Effector memory CD8-positive, alpha-beta T cell (primary cell): ENCODE data around the gene SZT2.
"Not testable (repeated sequence)": the region's sequence is repeated elsewhere in the genome, so short reads cannot be mapped to it uniquely, and the experiment has no call there.

ENCODE experiments used
- ATAC-seq: fragments of 150-1000 bp; cut with Tn5 transposase; replicated peaks from 2 replicates; pipeline ENCODE4 v1.10.0; 2021; ENCODE audit warnings: mild to moderate bottlenecking, moderate library complexity
- DNase-seq, 3 experiments: peaks; one replicate each; pipeline ENCODE4 v3.0.0; 2021
- H3K27ac Mint-ChIP-seq, 2 donors: one replicate each; pipeline ENCODE4 v1.8.0; 2022; ENCODE audit warnings: mild to moderate bottlenecking in 2 of 2, mixed read lengths in 2 of 2, moderate library complexity in 2 of 2
- H3K27me3 Mint-ChIP-seq, 2 donors: one replicate each; pipeline ENCODE4 v1.8.0; 2022; ENCODE audit warnings: mixed read lengths in 2 of 2
- H3K36me3 Mint-ChIP-seq: one replicate; pipeline ENCODE4 v1.8.0; 2022; ENCODE audit warnings: mild to moderate bottlenecking, moderate library complexity, mixed read lengths; ENCODE audit not compliant: insufficient read depth
- H3K4me1 Mint-ChIP-seq, 2 donors: one replicate each; pipeline ENCODE4 v1.8.0; 2022; ENCODE audit warnings: low read depth in 2 of 2, mixed read lengths in 2 of 2
- H3K4me3 Mint-ChIP-seq, 2 donors: one replicate each; pipeline ENCODE4 v1.8.0; 2022; ENCODE audit warnings: mild to moderate bottlenecking in 2 of 2, mixed read lengths in 2 of 2, moderate library complexity in 2 of 2
- H3K9me3 Mint-ChIP-seq, 2 donors: one replicate each; pipeline ENCODE4 v1.8.0; 2022; ENCODE audit warnings: mixed read lengths in 2 of 2

The SZT2 gene

DNA sequence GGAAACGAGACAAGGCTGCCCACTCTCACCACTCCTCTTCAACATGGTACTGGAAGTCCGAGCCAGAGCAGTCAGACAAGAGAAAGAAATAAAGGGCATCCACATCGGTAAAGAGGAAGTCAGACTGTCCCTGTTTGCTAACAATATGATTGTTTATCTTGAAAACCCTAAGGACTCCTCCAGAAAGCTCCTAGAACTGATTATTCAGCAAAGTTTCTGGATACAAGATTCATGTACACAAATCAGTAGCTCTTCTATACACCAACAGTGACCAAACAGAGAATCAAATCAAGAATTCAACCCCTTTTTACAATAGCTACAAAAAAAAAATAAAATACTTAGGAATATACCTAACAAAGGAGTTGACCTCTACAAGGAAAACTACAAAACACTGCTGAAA lies 68.7 kb downstream of the SZT2 start:
- H3K27ac Mint-ChIP-seq = not testable (repeated sequence)
- H3K4me1 Mint-ChIP-seq = peaks cover 5 to 15% of the 10 kb centered on the region in 2 donors

DNA sequence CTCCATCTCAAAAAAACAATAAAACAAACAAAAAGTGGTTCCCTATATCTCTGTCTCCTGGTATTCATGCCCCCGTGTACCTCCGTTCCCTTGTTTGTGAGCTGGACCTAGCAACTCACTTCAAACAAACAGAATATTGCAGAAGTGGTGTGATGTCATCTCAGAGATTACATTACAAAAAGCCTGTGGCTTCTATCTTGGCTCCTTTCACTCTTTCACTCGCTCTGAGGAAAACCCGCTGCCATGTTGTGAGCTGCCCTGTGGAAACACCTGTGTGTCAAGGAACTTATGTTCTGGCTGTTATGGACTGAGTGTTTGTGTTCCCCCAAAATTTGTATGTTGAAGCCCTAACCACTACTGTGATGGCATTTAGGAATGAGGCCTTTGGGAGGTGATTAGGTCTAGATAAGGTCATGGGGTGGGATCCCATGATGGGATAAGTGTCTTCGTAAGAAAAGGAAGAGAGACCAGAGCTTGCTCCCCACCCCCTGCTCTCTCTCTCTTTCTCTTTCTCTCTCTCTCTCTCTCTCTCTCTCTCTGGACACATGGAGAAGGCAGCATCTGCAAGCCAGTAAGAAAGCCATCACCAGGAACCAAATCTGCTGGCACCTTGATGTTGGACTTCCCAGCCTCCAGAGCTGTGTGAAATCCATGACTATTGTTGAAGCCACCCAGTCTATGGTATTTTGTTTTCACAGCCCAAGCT lies 71.4 kb downstream of the SZT2 start:
- no peak overlapping the region for H3K4me3 Mint-ChIP-seq
- H3K4me1 Mint-ChIP-seq = peaks cover 0 to 5% of the 10 kb centered on the region in 2 donors
- H3K27ac Mint-ChIP-seq = no peak overlapping the region
- H3K27me3 Mint-ChIP-seq = peaks cover 29 to 40% of the 10 kb centered on the region in 2 donors
- no peaks in the 10 kb centered on the region for H3K36me3 Mint-ChIP-seq
- ATAC-seq (no peak), DNase-seq (no peak)
- no peaks in the 10 kb centered on the region for H3K9me3 Mint-ChIP-seq

More for the DNA sequence above, 68.7 kb downstream of the SZT2 start:
- Mint-ChIP-seq H3K27me3 (peaks cover 40 to 50% of the 10 kb centered on the region in 2 donors), H3K36me3 (peaks cover 11% of the 10 kb centered on the region)
- H3K4me3 Mint-ChIP-seq, DNase-seq, ATAC-seq, H3K9me3 Mint-ChIP-seq: not testable (repeated sequence)

DNA sequence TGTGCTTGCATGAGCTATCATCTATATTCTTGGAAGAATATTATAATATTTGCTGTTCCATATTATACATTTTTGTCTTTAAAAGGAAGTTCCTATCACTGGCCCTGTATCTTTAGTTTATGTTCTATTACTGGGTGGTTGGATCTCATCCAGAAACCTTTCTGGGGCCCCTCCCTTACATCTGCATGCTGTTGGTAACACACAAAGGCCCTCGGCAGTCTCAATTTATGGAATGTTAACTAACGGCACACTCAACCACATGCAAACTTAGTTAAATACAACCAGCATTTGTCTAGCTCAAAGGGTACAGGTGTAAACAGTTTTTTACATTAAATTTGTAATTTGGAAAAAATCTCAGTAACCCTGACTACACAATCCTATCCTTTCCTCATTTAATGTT lies 73.8 kb downstream of the SZT2 start:
- ATAC-seq = no peak
- no peak overlapping the region for H3K4me3 Mint-ChIP-seq
- H3K27ac Mint-ChIP-seq = no peak overlapping the region
- peaks cover 4 to 5% of the 10 kb centered on the region in 2 donors for H3K4me1 Mint-ChIP-seq
- no peak for DNase-seq
- peaks cover 11 to 16% of the 10 kb centered on the region in 2 donors for H3K27me3 Mint-ChIP-seq
- no peaks in the 10 kb centered on the region for H3K9me3 Mint-ChIP-seq
- H3K36me3 Mint-ChIP-seq = no peaks in the 10 kb centered on the region

DNA sequence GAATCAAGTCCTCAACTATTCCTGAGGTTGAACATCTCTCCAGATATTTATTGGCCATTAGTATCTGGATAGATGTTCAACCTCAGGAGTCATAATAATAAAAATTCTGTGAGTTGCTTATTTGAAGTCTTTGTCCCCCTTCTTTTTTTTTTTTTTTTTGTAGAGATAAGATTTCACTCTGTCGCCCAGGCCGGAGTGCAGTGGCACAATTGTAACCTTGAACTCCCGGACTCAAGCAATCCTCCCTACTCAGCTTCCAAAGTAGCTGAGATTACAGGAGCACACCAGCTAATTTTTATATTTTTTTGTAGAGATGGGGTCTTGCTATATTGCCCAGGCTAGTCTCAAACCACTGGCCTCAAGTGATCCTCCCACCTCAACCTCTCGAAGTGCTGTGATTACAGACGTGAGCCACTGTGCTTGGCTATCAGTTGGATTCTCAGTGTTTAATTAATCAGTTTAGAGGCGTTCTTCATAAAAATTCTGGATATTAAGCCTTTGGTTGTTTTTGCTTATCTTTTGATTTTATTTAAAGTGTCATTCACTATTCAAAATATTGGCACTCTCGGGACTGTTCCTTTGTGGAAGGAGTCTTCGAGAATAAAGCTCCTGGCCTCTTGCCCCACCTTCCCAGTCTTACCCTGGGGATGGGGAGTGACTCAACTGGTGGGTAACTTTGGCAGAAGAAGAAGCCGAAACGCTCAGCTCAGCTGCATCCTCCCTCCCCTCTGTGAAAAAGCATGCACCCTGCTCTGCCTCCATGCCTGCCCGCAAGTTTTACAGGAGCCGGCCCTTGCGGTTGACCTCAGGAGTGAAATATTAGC lies 75.2 kb downstream of the SZT2 start:
- Mint-ChIP-seq H3K27ac (no peak overlapping the region), H3K4me3 (no peak overlapping the region), H3K36me3 (no peaks in the 10 kb centered on the region), H3K27me3 (peaks cover 2 to 6% of the 10 kb centered on the region in 2 donors), H3K4me1 (peaks cover 4 to 5% of the 10 kb centered on the region in 2 donors), H3K9me3 (no peaks in the 10 kb centered on the region)
- ATAC-seq (no peak), DNase-seq (no peak)

DNA sequence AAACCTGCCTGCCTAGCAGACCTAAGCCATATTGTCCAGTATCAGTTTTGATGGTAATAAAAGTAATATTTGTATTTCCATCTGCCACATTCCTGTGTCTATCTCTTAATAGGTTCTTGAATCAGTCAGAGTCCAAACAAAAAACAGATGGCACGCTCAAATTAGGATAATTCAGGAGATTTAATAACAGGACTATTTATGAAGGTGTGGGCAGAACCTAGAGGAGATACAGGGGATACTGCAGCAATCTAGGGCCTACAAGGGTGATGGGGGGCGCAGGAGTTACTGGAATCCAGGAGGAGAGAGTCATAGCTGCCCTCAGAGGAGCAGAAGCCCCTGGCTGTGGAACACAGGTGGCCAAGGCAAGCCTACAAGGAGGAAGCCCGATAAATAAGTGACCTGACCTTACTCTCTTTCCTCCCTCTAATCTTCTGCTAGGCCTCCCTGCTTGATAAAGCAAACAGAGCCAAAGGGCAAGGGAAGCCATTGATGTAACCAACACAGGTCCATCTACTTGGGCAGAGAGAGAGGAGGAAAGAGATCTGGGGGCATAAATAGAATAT lies 75.9 kb downstream of the SZT2 start:
- Mint-ChIP-seq H3K9me3 (no peaks in the 10 kb centered on the region), H3K27me3 (peaks cover 0 to 6% of the 10 kb centered on the region in 2 donors), H3K4me1 (peaks cover 4 to 5% of the 10 kb centered on the region in 2 donors), H3K4me3 (no peak overlapping the region), H3K27ac (no peak overlapping the region), H3K36me3 (no peaks in the 10 kb centered on the region)
- DNase-seq (no peak), ATAC-seq (no peak)

DNA sequence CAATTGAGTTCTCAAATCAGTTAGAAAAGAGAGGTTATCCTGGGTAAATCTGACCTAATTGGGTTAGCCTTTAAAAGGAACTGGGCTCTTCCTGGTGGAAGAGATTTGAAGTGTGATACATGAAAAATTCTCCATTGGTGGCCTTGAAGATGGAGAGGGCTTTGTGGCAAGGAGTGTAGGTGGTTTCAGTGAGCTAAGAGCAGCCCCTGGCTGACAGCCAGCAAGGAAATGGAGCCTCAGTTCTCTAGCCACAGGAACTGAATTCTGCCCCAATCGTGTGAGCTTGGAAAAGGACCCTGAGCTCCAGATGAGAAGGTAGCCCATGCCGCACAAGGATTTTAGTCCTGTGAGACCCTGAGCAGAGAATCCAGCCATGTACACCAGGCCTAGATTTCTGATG lies 76.7 kb downstream of the SZT2 start:
- H3K4me1 Mint-ChIP-seq = peaks cover 2 to 4% of the 10 kb centered on the region in 2 donors
- ATAC-seq (no peak), DNase-seq (no peak)
- no peak overlapping the region for H3K4me3 Mint-ChIP-seq
- no peaks in the 10 kb centered on the region for H3K36me3 Mint-ChIP-seq
- H3K9me3 Mint-ChIP-seq = no peaks in the 10 kb centered on the region
- H3K27me3 Mint-ChIP-seq = peaks cover 0 to 6% of the 10 kb centered on the region in 2 donors
- H3K27ac Mint-ChIP-seq = peak overlapping the region in 1 of 2 donors; percentile 78

DNA sequence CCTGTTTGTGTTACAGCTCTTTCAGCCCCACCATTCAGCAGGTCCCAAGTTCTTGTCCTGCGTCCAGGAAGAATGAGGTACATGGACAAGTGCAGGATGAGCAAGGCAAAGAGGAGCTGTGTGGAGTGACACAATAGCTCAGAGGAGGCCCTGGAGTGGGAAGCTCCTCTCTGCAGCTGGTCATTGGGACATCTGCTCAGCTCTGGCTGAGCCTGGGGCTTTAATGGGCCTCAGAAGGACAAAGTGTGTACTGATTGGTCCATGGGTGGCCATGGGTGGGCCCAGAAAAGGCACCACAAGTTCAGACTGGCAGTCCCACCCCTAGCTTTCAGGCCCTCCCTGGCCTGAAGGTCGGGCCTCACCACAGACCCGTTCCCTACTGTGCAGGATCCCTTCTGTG lies 78.7 kb downstream of the SZT2 start:
- peaks cover 0 to 4% of the 10 kb centered on the region in 2 donors for H3K4me1 Mint-ChIP-seq
- H3K36me3 Mint-ChIP-seq = no peaks in the 10 kb centered on the region
- H3K9me3 Mint-ChIP-seq = no peaks in the 10 kb centered on the region
- H3K27ac Mint-ChIP-seq = no peak overlapping the region
- no peak for DNase-seq
- H3K27me3 Mint-ChIP-seq = peaks cover 0 to 7% of the 10 kb centered on the region in 2 donors
- H3K4me3 Mint-ChIP-seq = no peak overlapping the region
- ATAC-seq = no peak

DNA sequence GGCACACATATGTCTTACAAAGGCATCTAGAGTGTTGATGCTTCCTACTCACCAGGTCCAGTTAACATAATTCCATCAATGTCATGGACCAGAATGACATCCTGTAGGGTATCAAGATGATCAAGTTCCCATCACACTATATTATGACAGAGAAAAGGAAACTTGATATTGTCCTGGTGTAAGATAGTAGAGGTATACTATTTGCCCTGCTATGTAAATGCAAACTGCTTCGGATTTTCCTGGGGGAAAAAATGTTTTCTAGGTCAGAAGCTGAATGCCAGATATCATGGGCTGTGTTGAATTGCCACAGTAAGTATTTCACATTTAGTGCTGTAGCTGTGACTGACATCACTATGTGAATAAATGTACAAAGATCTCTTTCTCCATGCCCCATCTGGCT lies 80.2 kb downstream of the SZT2 start:
- Mint-ChIP-seq H3K27me3 (peaks cover 0 to 7% of the 10 kb centered on the region in 2 donors), H3K9me3 (no peaks in the 10 kb centered on the region), H3K4me3 (no peak overlapping the region), H3K27ac (no peak overlapping the region), H3K36me3 (no peaks in the 10 kb centered on the region), H3K4me1 (peaks cover 0 to 4% of the 10 kb centered on the region in 2 donors)
- ATAC-seq = no peak
- DNase-seq = no peak

DNA sequence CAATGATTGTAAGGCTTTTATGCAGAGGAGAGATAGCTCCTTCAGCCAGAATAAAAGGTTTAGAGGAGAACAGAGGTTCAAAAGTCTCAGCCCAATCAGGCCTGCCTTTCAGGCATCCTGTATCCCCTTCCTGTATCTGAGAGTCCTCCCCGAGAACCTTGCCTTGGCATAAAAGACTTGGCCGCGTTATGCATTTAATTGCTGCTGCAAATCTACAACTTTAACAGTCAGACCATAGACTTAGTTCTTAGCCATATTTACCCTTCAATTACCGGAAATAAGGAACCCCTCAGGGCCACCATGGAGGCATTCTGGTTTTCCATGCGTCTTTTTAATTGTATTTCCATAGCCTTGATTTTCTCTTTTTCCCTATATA lies 82.4 kb downstream of the SZT2 start:
- no peaks in the 10 kb centered on the region for H3K9me3 Mint-ChIP-seq
- no peak for DNase-seq
- ATAC-seq = no peak
- peaks cover 0 to 14% of the 10 kb centered on the region in 2 donors for H3K27me3 Mint-ChIP-seq
- no peaks in the 10 kb centered on the region for H3K36me3 Mint-ChIP-seq
- no peak overlapping the region for H3K27ac Mint-ChIP-seq
- H3K4me3 Mint-ChIP-seq = no peak overlapping the region
- H3K4me1 Mint-ChIP-seq = no peaks in the 10 kb centered on the region

DNA sequence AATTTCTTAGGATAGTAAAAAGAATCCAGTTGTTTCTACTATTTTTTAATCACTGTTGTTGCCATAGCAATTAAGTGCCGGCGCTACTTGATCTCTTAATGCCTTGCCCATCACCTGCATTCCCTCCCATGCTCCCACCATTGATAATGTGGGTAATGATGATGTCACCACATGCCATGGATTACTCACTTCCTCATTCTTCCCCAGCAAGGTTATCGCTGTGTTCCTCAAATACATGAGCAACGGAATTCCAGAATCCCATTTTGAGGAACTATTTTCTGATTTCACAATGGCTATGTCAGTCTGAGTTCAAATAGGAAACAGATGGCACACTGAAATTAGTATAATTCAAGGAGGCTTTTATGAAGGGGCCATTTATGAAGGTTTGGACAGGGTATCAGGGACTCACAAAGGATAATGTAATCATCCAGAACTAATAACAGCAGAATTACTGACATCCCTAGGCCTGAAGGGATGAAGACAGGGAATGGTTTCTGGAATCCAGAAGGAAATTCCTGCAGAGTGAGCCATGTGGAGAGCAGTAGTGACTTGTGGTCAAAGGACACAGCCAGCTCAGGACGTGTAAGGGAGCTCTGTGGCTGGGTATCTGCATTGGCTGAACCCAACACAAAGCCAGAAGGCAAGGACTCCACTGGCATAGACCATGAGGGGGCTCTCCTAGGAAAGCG lies 82.9 kb downstream of the SZT2 start:
- H3K27ac Mint-ChIP-seq, H3K9me3 Mint-ChIP-seq, H3K4me1 Mint-ChIP-seq, H3K36me3 Mint-ChIP-seq, ATAC-seq, DNase-seq, H3K4me3 Mint-ChIP-seq: not testable (repeated sequence)
- H3K27me3 Mint-ChIP-seq = peaks cover 0 to 16% of the 10 kb centered on the region in 2 donors

DNA sequence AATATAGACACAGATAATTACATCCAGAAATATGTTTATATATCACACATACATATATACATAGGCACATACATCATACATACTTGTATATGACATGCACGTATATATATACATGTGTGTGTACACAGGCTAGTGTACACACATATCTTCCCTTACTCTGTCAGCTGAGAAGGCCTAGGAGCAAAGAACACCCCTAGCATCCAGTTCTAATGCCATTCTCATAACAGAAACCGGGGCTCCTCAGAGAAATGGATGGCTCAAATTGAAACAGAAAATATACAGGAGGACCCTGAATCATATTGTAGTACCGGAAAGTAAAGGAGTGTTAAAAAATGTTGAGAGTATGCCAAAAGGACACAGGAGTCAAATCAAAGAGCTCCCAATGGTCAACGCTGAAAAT lies 83.8 kb downstream of the SZT2 start:
- H3K9me3 Mint-ChIP-seq = no peaks in the 10 kb centered on the region
- H3K27me3 Mint-ChIP-seq = peaks cover 0 to 16% of the 10 kb centered on the region in 2 donors
- no peaks in the 10 kb centered on the region for H3K36me3 Mint-ChIP-seq
- DNase-seq = no peak
- no peak overlapping the region for H3K4me3 Mint-ChIP-seq
- ATAC-seq = no peak
- no peak overlapping the region for H3K27ac Mint-ChIP-seq
- H3K4me1 Mint-ChIP-seq = no peaks in the 10 kb centered on the region

DNA sequence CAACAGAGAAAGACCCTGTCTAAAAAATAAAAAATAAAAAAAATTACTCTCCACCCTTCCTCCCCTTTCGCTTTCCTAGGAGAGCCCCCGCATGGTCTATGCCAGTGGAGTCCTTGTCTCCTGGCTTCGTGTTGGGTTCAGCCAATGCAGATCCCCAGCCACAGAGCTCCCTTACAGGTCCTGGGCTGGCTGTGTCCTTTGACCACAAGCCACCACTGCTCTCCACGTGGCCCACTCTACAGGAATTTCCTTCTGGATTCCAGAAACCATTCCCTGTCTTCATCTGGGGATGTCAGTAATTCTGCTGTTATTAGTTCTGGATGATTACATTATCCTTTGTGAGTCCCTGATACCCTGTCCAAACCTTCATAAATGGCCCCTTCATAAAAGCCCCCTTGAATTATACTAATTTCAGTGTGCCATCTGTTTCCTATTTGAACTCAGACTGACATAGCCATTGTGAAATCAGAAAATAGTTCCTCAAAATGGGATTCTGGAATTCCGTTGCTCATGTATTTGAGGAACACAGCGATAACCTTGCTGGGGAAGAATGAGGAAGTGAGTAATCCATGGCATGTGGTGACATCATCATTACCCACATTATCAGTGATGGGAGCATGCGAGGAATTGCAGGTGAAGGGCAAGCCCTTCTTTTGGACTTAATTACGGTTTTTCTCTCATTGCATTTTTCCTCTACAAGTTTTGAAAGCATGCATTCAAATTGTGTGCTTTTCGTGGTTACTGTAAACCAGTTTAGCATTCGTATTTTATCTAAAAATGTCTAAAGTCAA lies 86.1 kb downstream of the SZT2 start:
- not testable (repeated sequence) for H3K4me3 Mint-ChIP-seq, ATAC-seq, H3K4me1 Mint-ChIP-seq, H3K9me3 Mint-ChIP-seq, H3K27ac Mint-ChIP-seq, H3K36me3 Mint-ChIP-seq, DNase-seq
- H3K27me3 Mint-ChIP-seq = peaks cover 8 to 33% of the 10 kb centered on the region in 2 donors

DNA sequence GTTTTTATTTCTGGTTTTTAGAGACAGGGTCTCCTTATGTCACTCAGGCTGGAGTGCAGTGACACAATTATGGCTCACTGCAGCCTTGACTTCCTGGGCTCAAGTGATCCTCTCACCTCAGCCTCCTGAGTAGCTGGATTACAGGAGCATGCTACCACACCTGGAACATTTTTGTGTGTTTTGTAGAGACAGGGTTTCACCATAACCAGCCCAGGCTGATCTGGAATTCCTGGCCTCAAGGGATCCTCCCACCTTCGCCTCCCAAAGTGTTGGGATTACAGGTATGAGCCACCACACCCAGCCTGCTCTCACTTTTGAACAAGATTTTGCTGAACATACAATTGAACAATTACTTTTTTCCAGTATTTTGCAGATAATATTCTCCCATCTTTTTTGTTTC lies 88.0 kb downstream of the SZT2 start:
- no peaks in the 10 kb centered on the region for H3K9me3 Mint-ChIP-seq
- no peak overlapping the region for H3K4me3 Mint-ChIP-seq
- peaks cover 9 to 28% of the 10 kb centered on the region in 2 donors for H3K27me3 Mint-ChIP-seq
- no peaks in the 10 kb centered on the region for H3K4me1 Mint-ChIP-seq
- no peak overlapping the region for H3K27ac Mint-ChIP-seq
- H3K36me3 Mint-ChIP-seq = no peaks in the 10 kb centered on the region
- DNase-seq (no peak), ATAC-seq (no peak)
